GM21786 (cell line): ENCODE measurements around the gene ADRA2B.

ENCODE experiments used
- ATAC-seq: cut with Tn5 transposase; IDR thresholded peaks from one replicate; pipeline ENCODE4 v1.9.1; 2021; ENCODE audit not compliant: unreplicated experiment

Gene ADRA2B

GRCh38 chr2:96138179-96139145 is 22.1 kb upstream of the ADRA2B start, which contains the start of gene ASTL:
ASTL (minus strand) TSS chr2:96138502; CDS start chr2:96138436, 66 bp downstream.
- ATAC-seq: no peak

- no peak for ATAC-seq
Measured at GRCh38 chr2:96137321-96138178, 21.2 kb upstream of the ADRA2B start.

- ATAC-seq: no peak
Measured at GRCh38 chr2:96136129-96136720, 19.9 kb upstream of the ADRA2B start.

- ATAC-seq: no peak
Measured at GRCh38 chr2:96135621-96136020, 19.2 kb upstream of the ADRA2B start.

GRCh38 chr2:96135171-96135570 is 18.8 kb upstream of the ADRA2B start:
- ATAC-seq: no peak

GRCh38 chr2:96134421-96134820 is 18.1 kb upstream of the ADRA2B start:
- ATAC-seq: no peak

GRCh38 chr2:96131813-96132745 is 15.7 kb upstream of the ADRA2B start:
- no peak for ATAC-seq

GRCh38 chr2:96131152-96131812 is 14.9 kb upstream of the ADRA2B start:
- no peak for ATAC-seq

- no peak for ATAC-seq
Measured at GRCh38 chr2:96130483-96130882, 14.1 kb upstream of the ADRA2B start.

GRCh38 chr2:96129528-96130120 is 13.3 kb upstream of the ADRA2B start:
- no peak for ATAC-seq

GRCh38 chr2:96128456-96128855 is 12.1 kb upstream of the ADRA2B start:
- no peak for ATAC-seq

- ATAC-seq: no peak
Measured at GRCh38 chr2:96124406-96125265, 8.3 kb upstream of the ADRA2B start.

GRCh38 chr2:96123936-96124335 is 7.6 kb upstream of the ADRA2B start:
- no peak for ATAC-seq

- no peak for ATAC-seq
Measured at GRCh38 chr2:96123290-96123689, 6.9 kb upstream of the ADRA2B start.

GRCh38 chr2:96122391-96122790 is 6.0 kb upstream of the ADRA2B start:
- ATAC-seq: no peak

GRCh38 chr2:96121414-96121813 is 5.0 kb upstream of the ADRA2B start:
- no peak for ATAC-seq

- no peak for ATAC-seq
Measured at GRCh38 chr2:96120991-96121390, 4.6 kb upstream of the ADRA2B start.

- no peak for ATAC-seq
Measured at GRCh38 chr2:96120091-96120720, 3.8 kb upstream of the ADRA2B start.
